ENCODE results near the gene MAST3. TPM values are rescaled to one million over a fixed set of nuclear protein-coding genes. Genes with fewer than 3 reads are reported as not detected.
A peak's percentile ranks its signal among the peaks of the same experiment; 100 is the strongest.

Gene MAST3
- total RNA-seq, 2 experiments from 2014 or later = 14.8 to 31.4 TPM

- CTCF ChIA-PET (ENCODE audit: unreplicated experiment) = interaction anchor here (1.3 kb wide), 1 partner anchor 23 kb away, joined by 3 read pairs; no protein-coding TSS in a partner anchor
- Histone ChIP-seq H3K27ac (ENCODE audit: low read depth, low read length, poor library complexity, severe bottlenecking) (peak overlapping the region; percentile 53), H3K4me3 (ENCODE audit: low read depth, low read length, poor library complexity, severe bottlenecking) (peak overlapping the region; percentile 97), H3K79me2 (ENCODE audit: insufficient read depth, low read depth, low read length) (peaks cover 8% of the 10 kb centered on the region; the same call in 1 of the 2 replicates), H3K9me3 (ENCODE audit: low read length) (no peaks in the 10 kb centered on the region), H2AFZ (ENCODE audit: low read length) (peak overlapping the region; percentile 11; the same call in 1 of the 2 replicates), H3K4me1 (ENCODE audit: insufficient read depth, low read length, poor library complexity, severe bottlenecking) (peaks cover 26% of the 10 kb centered on the region), H3K4me2 (ENCODE audit: low read length) (peak overlapping the region; percentile 89), H3K9me2 (ENCODE audit: insufficient read depth, low read length) (no peaks in the 10 kb centered on the region), H3K36me3 (ENCODE audit: insufficient read depth, low read length) (peaks cover 34% of the 10 kb centered on the region), H4K20me1 (ENCODE audit: insufficient read depth, low read length) (0 out of 2 replicates have a peak, but pooled peaks cover 12% of the 10 kb centered on the region)
- no peak for DNase-seq (ENCODE audit: low spot score)
- POLR2A ChIA-PET = interaction anchor here (0.8 kb wide), 1 partner anchor 11 kb away, joined by 3 read pairs; no protein-coding TSS in a partner anchor
- no peak for TF ChIP-seq EZH2phosphoT487 (IDR thresholded peaks at IDR 0.05; ENCODE audit: borderline replicate concordance, low read depth, low read length)
- no peak for TF ChIP-seq CTCF (conservative IDR thresholded peaks at IDR 0.05; ENCODE audit: low read length)
- intact Hi-C loops (cut with micrococcal nuclease; ENCODE audit: unreplicated experiment) = no loop called here
- no TSS peak for BruUV-seq (replicated peaks)
Measured at GRCh38 chr19:18194181-18194530, 96.6 kb downstream of the MAST3 start.

- Histone ChIP-seq H3K9me3 (ENCODE audit: low read length) (no peaks in the 10 kb centered on the region), H3K4me1 (ENCODE audit: insufficient read depth, low read length, poor library complexity, severe bottlenecking) (peaks cover 26% of the 10 kb centered on the region), H4K20me1 (ENCODE audit: insufficient read depth, low read length) (0 out of 2 replicates have a peak, but pooled peaks cover 12% of the 10 kb centered on the region), H3K27ac (ENCODE audit: low read depth, low read length, poor library complexity, severe bottlenecking) (peak overlapping the region; percentile 53), H3K4me3 (ENCODE audit: low read depth, low read length, poor library complexity, severe bottlenecking) (peak overlapping the region; percentile 97), H3K9me2 (ENCODE audit: insufficient read depth, low read length) (no peaks in the 10 kb centered on the region), H3K4me2 (ENCODE audit: low read length) (peak overlapping the region; percentile 89), H2AFZ (ENCODE audit: low read length) (peak overlapping the region; percentile 11; the same call in 1 of the 2 replicates), H3K36me3 (ENCODE audit: insufficient read depth, low read length) (peaks cover 39% of the 10 kb centered on the region), H3K79me2 (ENCODE audit: insufficient read depth, low read depth, low read length) (peaks cover 8% of the 10 kb centered on the region; the same call in 1 of the 2 replicates)
- intact Hi-C loops (cut with micrococcal nuclease; ENCODE audit: unreplicated experiment) = no loop called here
- TF ChIP-seq EZH2phosphoT487 (IDR thresholded peaks at IDR 0.05; ENCODE audit: borderline replicate concordance, low read depth, low read length) (no peak), CTCF (conservative IDR thresholded peaks at IDR 0.05; ENCODE audit: low read length) (no peak)
- BruUV-seq (replicated peaks) = no TSS peak
- CTCF ChIA-PET (ENCODE audit: unreplicated experiment) = interaction anchor here (0.6 kb wide), 2 partner anchors 59 to 371 kb away, joined by 4 to 5 read pairs; no protein-coding TSS in a partner anchor
- POLR2A ChIA-PET = interaction anchor here (0.8 kb wide), 1 partner anchor 10 kb away, joined by 3 read pairs; no protein-coding TSS in a partner anchor
- peak; percentile 66 for DNase-seq (ENCODE audit: low spot score)
Measured at GRCh38 chr19:18194554-18195238, 97.1 kb downstream of the MAST3 start.

GRCh38 chr19:18196511-18196845 is 98.9 kb downstream of the MAST3 start:
- H3K27ac ChIP-seq (ENCODE audit: low read depth, low read length, poor library complexity, severe bottlenecking) = no peak overlapping the region
- no peak overlapping the region for H2AFZ ChIP-seq (ENCODE audit: low read length)
- no peak for DNase-seq (ENCODE audit: low spot score)
- H3K36me3 ChIP-seq (ENCODE audit: insufficient read depth, low read length) = peaks cover 55% of the 10 kb centered on the region
- no TSS peak for BruUV-seq (replicated peaks)
- no peak overlapping the region for H3K4me2 ChIP-seq (ENCODE audit: low read length)
- TF ChIP-seq CTCF (conservative IDR thresholded peaks at IDR 0.05; ENCODE audit: low read length) (no peak), EZH2phosphoT487 (IDR thresholded peaks at IDR 0.05; ENCODE audit: borderline replicate concordance, low read depth, low read length) (no peak)
- intact Hi-C loops (cut with micrococcal nuclease; ENCODE audit: unreplicated experiment) = no loop called here
- POLR2A ChIA-PET = no interaction called here
- no peaks in the 10 kb centered on the region for H3K9me3 ChIP-seq (ENCODE audit: low read length)
- CTCF ChIA-PET (ENCODE audit: unreplicated experiment) = no interaction called here
- H3K9me2 ChIP-seq (ENCODE audit: insufficient read depth, low read length) = no peaks in the 10 kb centered on the region
- H3K4me1 ChIP-seq (ENCODE audit: insufficient read depth, low read length, poor library complexity, severe bottlenecking) = peaks cover 18% of the 10 kb centered on the region
- H4K20me1 ChIP-seq (ENCODE audit: insufficient read depth, low read length) = 0 out of 2 replicates have a peak, but pooled peaks cover 12% of the 10 kb centered on the region
- peaks cover 10% of the 10 kb centered on the region; the same call in 1 of the 2 replicates for H3K79me2 ChIP-seq (ENCODE audit: insufficient read depth, low read depth, low read length)
- H3K4me3 ChIP-seq (ENCODE audit: low read depth, low read length, poor library complexity, severe bottlenecking) = no peak overlapping the region
